Stimulated activated CD4-positive, alpha-beta T cell treated with anti-CD3 and anti-CD28 coated beads, Interleukin-1b, Interleukin-23, amount 100 ng/mL, for 1 hour (primary cell): ENCODE data around the gene SIPA1.
A peak's percentile ranks its signal among the peaks of the same experiment; 100 is the strongest.

ENCODE experiments used
- DNase-seq, 2 donors: peaks; one replicate each; pipeline ENCODE4 v3.0.0-alpha.2; 2020; ENCODE audit warnings: low read depth in 2 of 2

SIPA1 gene, protein sequence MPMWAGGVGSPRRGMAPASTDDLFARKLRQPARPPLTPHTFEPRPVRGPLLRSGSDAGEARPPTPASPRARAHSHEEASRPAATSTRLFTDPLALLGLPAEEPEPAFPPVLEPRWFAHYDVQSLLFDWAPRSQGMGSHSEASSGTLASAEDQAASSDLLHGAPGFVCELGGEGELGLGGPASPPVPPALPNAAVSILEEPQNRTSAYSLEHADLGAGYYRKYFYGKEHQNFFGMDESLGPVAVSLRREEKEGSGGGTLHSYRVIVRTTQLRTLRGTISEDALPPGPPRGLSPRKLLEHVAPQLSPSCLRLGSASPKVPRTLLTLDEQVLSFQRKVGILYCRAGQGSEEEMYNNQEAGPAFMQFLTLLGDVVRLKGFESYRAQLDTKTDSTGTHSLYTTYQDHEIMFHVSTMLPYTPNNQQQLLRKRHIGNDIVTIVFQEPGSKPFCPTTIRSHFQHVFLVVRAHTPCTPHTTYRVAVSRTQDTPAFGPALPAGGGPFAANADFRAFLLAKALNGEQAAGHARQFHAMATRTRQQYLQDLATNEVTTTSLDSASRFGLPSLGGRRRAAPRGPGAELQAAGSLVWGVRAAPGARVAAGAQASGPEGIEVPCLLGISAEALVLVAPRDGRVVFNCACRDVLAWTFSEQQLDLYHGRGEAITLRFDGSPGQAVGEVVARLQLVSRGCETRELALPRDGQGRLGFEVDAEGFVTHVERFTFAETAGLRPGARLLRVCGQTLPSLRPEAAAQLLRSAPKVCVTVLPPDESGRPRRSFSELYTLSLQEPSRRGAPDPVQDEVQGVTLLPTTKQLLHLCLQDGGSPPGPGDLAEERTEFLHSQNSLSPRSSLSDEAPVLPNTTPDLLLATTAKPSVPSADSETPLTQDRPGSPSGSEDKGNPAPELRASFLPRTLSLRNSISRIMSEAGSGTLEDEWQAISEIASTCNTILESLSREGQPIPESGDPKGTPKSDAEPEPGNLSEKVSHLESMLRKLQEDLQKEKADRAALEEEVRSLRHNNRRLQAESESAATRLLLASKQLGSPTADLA

DNA sequence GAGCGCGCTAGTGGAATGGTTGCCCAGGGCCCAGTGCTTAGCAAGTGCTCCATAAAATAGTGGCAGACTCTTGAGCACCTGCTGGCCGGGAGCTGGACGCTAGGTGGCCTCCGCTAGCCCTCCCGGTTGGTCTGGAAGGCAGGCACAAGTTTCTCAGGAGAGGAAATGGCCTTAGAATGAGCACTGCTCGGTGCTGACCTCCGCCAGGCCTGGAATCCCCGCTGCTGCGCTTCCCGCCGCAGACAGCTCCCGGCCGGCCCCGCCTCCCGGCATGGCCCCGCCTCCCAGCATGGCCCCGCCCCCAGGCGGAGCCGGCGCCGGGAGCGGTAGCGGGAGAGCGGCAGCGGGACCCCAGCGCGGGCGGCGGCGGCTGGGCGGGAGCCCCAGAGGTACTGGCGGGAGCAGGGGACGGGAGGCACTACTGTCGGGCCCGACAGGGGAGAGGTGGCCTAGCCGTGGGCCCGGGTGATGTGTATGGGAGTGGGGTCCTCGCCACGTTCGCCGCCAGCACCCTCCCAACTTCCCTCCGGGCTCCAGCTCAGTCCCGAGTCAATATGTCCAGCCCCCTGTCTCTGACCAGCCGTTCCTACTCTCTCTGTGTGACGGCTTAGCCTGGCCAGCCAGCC, at the start of gene SIPA1:
TSS of gene SIPA1 (plus strand) at position 308 of the 626 bp plus-strand sequence. CDS start 2,821 bp downstream, outside the sequence.
- peak in 1 of 2 donors; percentile 66 for DNase-seq

DNA sequence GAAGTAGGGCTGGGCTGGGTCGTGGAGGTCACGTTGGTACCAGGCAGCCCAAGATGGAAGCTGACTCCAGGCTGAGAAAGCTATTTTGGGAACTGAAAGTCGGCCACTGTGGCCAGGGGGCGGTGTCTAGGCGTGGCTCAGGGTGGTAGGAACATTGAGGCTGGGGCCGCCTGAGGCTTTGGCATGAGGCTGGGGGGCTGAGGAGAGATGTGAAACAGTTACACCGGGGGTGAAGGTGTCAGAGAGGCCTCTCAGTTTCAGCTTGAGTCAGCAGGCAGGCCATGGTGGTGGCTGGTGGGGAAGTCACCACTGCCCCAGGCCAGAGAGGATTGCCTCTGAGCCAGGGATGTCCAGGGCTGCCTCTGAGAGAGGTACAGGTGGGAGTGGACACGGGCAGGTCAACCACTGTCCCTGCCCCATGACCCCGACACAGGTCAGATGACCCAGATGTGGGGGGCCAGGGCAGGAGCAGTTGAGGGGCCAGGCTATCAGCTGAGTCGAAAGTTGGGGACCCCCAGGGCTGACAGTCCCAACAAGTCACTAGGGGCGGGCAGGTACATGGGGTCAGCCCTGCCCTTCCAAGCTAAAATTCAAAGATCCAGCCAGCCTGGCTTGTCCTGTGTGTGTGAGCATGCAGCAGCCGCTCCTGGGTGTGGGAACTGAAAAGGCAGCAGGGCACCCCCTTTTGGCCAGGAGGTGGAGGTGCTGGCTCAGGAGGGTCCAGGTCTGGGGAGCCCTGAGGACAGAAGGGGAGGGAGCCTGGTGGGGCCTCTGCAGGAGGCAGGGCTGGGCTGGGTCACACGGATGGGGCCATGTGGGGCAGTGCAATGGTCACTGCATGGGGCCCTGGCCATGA, 49.5 kb upstream of the SIPA1 start:
- peak in 1 of 2 donors; percentile 63 for DNase-seq

GRCh38 chr11:65589444-65590239, 48.3 kb upstream of the SIPA1 start:
- no peak for DNase-seq

DNA sequence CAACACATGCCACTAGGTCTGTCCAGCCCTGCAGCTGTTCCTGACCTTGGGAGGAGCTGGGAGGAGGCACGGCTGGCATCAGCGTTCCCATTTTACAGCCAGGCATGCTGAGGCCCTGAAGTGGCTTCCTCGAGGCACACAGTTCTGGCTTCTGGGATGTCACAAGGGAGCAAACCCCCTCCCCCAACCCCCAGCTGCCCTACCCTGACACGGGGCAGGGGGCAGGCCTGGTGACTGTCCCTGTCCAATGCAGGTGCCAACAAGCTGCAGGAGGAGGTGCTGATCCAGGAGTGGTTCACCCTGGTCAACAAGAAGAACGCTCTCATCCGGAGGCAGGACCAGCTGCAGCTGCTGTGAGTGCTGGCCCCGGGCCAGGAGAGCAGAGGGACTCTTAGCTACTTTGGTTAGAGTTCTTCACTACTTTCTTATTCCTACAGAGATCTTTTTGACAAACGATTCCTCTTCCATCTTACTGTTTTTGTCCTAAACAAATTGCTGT, 47.6 kb upstream of the SIPA1 start:
- DNase-seq, result no peak

GRCh38 chr11:65591939-65592857, 45.7 kb upstream of the SIPA1 start:
- no peak for DNase-seq

GRCh38 chr11:65592858-65593517, 44.9 kb upstream of the SIPA1 start:
- DNase-seq, result no peak

GRCh38 chr11:65593518-65594414, 44.1 kb upstream of the SIPA1 start:
- DNase-seq, result no peak

GRCh38 chr11:65595131-65595530, 42.8 kb upstream of the SIPA1 start:
- no peak for DNase-seq

- no peak for DNase-seq
These were observed 42.2 kb upstream of the SIPA1 start, which contains the start of gene KCNK7 for GRCh38 chr11:65595543-65596281. Gene KCNK7 (minus strand): TSS chr11:65595800. CDS start chr11:65595772, 28 bp downstream.

DNA sequence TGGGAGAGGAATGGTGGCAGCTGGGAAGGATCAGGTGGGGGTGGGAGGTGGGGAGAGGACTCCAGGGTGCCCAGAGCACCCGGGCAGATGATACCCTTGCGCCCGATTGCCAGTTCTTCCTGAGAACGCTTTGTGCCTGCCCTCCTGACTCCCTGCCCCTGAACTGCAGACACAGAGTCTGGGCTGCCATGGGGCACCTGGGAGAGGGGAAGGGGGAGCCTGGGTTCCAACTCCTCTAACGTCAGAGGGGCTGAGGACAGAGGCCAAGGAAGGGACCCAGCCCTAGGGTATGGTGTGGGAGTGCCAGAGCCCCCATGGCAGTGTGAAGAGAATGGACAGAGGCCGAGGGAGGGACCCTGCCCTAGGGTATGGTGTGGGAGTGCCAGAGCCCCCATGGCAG, 41.4 kb upstream of the SIPA1 start:
- DNase-seq, result no peak

GRCh38 chr11:65598258-65598699, 39.6 kb upstream of the SIPA1 start:
- no peak for DNase-seq

GRCh38 chr11:65599216-65599954, 38.5 kb upstream of the SIPA1 start:
- no peak for DNase-seq

- DNase-seq, result no peak
These were observed 38.0 kb upstream of the SIPA1 start for GRCh38 chr11:65599955-65600246.

DNA sequence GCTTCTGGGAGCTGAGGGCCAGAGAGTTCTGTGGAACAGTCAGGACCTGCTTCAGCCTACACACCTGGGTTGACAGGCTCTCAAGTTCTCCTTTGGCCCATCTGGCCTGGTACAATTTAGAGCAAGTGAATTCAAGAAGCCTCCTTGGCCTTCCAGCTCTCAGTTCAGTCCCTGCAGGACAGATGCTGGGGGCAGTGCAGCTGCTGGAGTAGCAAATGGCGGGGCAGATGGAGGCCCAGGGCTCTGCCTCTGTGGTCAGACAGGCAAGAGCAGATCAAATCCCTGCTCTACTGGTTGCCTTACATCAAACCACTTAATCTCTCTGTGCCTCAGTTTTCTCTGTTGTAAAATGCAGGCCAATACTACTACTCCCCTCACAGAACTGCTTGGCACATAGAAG, 33.6 kb upstream of the SIPA1 start:
- DNase-seq, result no peak

- DNase-seq, result no peak
These were observed 30.9 kb upstream of the SIPA1 start for GRCh38 chr11:65606876-65607613.
